HL-60 (cell line): ENCODE results near the gene FNIP1.
A peak's percentile ranks its signal among the peaks of the same experiment; 100 is the strongest.

ENCODE experiments used
- DNase-seq, 2 experiments: peaks; one replicate each; pipeline ENCODE4 v3.0.0-alpha.2; 2010 to 2020; ENCODE audit warnings: low read depth in 1 of 2, low spot score in 1 of 2
- H3K27ac ChIP-seq: fragments of 250-450 bp; sonication (Bioruptor Pico); replicated peaks from 2 replicates; pipeline ENCODE4 v1.5.1; 2020; ENCODE audit warnings: mild to moderate bottlenecking, moderate library complexity
- H3K27me3 ChIP-seq: fragments of 250-450 bp; sonication (Bioruptor Pico); 2 replicates; pipeline ENCODE4 v1.5.1; 2021; ENCODE audit warnings: mild to moderate bottlenecking, moderate library complexity; ENCODE audit not compliant: insufficient read depth, poor library complexity, severe bottlenecking
- H3K4me3 ChIP-seq: replicated peaks from 2 replicates; pipeline ENCODE4 v1.5.1; 2011; ENCODE audit warnings: mild to moderate bottlenecking, control low read depth, low read length; ENCODE audit not compliant: insufficient read depth
- GABPA ChIP-seq: IDR thresholded peaks from 2 replicates; pipeline ENCODE4 v1.6.1; 2012; ENCODE audit warnings: low read depth
- POLR2AphosphoS5 ChIP-seq: IDR thresholded peaks from 2 replicates; pipeline ENCODE4 v1.6.1; 2012; ENCODE audit warnings: low read depth
- SPI1 ChIP-seq: IDR thresholded peaks from 2 replicates; pipeline ENCODE4 v1.6.1; 2012; ENCODE audit warnings: low read depth, mild to moderate bottlenecking, borderline replicate concordance
- TF ChIP-seq, protein P1 (sequence below): IDR thresholded peaks from one replicate; pipeline ENCODE4 v1.5.1; 2011; ENCODE audit warnings: low read length, control low read depth, inconsistent platforms; ENCODE audit not compliant: insufficient read depth
- TF ChIP-seq, protein P2 (sequence below): IDR thresholded peaks from 2 replicates; pipeline ENCODE4 v1.6.1; 2012; ENCODE audit warnings: low read depth; ENCODE audit not compliant: insufficient replicate concordance

The FNIP1 gene

DNA sequence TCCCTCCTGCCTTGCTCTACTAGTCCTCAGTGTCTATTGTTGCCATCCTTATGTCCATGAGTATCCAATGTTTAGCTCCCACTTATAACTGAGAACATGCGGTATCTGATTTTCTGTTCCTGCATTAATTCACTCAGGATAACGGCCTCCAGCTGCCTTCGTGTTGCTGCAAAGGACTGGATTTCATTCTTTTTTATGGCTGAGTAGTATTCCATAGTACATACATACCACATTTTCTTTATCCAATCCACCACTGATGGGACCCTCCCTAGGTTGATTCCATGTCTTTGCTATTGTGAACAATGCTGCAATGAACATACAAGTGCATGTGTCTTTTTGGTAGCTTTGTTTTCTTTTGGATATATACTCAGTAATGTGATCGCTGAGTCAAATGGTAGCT lies 50.4 kb downstream of the FNIP1 start:
- TF ChIP-seq SPI1, result no peak
- TF ChIP-seq, protein P1, sequence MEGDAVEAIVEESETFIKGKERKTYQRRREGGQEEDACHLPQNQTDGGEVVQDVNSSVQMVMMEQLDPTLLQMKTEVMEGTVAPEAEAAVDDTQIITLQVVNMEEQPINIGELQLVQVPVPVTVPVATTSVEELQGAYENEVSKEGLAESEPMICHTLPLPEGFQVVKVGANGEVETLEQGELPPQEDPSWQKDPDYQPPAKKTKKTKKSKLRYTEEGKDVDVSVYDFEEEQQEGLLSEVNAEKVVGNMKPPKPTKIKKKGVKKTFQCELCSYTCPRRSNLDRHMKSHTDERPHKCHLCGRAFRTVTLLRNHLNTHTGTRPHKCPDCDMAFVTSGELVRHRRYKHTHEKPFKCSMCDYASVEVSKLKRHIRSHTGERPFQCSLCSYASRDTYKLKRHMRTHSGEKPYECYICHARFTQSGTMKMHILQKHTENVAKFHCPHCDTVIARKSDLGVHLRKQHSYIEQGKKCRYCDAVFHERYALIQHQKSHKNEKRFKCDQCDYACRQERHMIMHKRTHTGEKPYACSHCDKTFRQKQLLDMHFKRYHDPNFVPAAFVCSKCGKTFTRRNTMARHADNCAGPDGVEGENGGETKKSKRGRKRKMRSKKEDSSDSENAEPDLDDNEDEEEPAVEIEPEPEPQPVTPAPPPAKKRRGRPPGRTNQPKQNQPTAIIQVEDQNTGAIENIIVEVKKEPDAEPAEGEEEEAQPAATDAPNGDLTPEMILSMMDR, result no peak
- TF ChIP-seq GABPA, result no peak
- no peak for TF ChIP-seq POLR2AphosphoS5
- TF ChIP-seq, protein P2, sequence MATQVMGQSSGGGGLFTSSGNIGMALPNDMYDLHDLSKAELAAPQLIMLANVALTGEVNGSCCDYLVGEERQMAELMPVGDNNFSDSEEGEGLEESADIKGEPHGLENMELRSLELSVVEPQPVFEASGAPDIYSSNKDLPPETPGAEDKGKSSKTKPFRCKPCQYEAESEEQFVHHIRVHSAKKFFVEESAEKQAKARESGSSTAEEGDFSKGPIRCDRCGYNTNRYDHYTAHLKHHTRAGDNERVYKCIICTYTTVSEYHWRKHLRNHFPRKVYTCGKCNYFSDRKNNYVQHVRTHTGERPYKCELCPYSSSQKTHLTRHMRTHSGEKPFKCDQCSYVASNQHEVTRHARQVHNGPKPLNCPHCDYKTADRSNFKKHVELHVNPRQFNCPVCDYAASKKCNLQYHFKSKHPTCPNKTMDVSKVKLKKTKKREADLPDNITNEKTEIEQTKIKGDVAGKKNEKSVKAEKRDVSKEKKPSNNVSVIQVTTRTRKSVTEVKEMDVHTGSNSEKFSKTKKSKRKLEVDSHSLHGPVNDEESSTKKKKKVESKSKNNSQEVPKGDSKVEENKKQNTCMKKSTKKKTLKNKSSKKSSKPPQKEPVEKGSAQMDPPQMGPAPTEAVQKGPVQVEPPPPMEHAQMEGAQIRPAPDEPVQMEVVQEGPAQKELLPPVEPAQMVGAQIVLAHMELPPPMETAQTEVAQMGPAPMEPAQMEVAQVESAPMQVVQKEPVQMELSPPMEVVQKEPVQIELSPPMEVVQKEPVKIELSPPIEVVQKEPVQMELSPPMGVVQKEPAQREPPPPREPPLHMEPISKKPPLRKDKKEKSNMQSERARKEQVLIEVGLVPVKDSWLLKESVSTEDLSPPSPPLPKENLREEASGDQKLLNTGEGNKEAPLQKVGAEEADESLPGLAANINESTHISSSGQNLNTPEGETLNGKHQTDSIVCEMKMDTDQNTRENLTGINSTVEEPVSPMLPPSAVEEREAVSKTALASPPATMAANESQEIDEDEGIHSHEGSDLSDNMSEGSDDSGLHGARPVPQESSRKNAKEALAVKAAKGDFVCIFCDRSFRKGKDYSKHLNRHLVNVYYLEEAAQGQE, result no peak
- H3K27ac ChIP-seq, result peak overlapping the region; percentile 73; the same call in 1 of the 2 replicates

DNA sequence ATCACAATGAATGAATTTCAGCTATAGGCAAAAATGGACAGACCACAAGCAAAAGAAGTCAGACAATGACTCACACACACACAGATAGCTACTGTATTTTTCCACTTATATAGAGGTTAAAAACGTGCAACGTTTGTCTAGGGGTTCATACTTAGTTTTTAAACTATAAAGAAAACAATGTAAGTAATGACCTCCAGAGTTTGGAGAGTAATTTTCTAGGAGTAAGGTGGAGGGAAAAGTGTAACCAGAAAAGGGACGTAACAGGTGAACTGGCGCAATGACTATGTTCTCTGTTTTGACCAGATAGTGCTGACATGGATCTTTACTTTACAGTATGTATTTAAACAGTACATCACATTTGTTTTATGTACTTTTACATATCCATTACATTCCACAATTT lies 51.1 kb downstream of the FNIP1 start:
- no peak for TF ChIP-seq SPI1
- TF ChIP-seq POLR2AphosphoS5, result no peak
- TF ChIP-seq, protein P1, result no peak
- TF ChIP-seq, protein P2, result no peak
- TF ChIP-seq GABPA, result no peak
- no peak for DNase-seq
- Histone ChIP-seq H3K4me3 (no peak overlapping the region), H3K27me3 (no peaks in the 10 kb centered on the region), H3K27ac (no peak overlapping the region)

More for the DNA sequence above, 50.4 kb downstream of the FNIP1 start:
- no peak for DNase-seq
- H3K27me3 ChIP-seq, result no peaks in the 10 kb centered on the region
- no peak overlapping the region for H3K4me3 ChIP-seq

- TF ChIP-seq SPI1 (no peak), GABPA (no peak), POLR2AphosphoS5 (no peak)
- TF ChIP-seq, protein P2, result no peak
- TF ChIP-seq, protein P1, result no peak
- Histone ChIP-seq H3K4me3 (no peak overlapping the region), H3K27me3 (no peaks in the 10 kb centered on the region), H3K27ac (no peak overlapping the region)
- DNase-seq, result no peak
Measured at GRCh38 chr5:131745155-131745554, 51.7 kb downstream of the FNIP1 start.
